PC-9 (cell line): ENCODE measurements around the gene P3H4.

Experiments used
- EZH2 ChIP-seq: fragments of 200-600 bp; sonication (generic); IDR thresholded peaks from 2 replicates; pipeline ENCODE4 v1.8.0; 2017; ENCODE audit warnings: antibody characterized with exemption, low read depth
- TF ChIP-seq, protein P1 (sequence below): fragments of 200-600 bp; sonication (generic); conservative IDR thresholded peaks from 2 replicates; pipeline ENCODE4 v1.6.1; 2017; ENCODE audit warnings: mixed run types, antibody characterized with exemption, mild to moderate bottlenecking, moderate library complexity

DNA sequence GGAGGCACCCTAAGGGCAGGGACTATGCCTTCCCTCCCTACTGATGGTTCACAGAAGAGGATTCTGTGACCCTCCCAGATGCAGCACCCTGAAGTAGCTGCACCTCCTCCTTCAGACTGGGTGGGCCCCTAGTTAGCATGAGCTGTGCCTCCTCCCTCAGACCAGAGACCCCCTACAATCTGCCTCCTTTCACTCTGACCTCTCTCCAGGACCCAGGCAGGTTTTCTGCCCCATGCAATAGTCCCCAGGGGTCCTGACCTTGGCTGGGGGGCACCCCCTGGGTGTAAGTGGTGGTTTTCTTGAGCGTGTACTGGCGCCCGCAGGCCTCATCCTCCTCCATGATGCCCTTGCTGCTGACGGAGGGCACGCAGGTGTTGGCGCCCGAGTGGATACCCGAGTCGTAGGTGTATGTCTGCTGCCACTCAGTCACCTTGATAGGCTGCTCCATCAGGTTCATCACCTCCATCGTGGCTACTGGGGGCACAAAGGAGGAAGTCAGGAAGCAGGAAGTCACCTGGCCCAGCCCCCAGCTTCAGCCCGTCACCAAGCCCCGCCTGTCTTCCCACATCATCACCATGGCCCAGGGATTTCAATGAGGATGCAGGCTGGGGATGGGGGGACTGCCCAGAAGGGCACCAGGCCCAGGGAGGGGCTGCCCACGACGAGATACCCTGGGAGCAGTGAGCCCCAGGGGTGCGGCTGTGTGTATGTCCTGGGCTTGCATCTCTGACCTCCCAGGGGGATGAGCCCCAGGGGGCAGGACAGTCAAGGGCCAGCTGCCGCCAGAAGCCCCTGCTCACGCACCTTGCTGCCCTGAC lies 40.2 kb downstream of the P3H4 start:
- no peak for TF ChIP-seq EZH2
- TF ChIP-seq, protein P1, sequence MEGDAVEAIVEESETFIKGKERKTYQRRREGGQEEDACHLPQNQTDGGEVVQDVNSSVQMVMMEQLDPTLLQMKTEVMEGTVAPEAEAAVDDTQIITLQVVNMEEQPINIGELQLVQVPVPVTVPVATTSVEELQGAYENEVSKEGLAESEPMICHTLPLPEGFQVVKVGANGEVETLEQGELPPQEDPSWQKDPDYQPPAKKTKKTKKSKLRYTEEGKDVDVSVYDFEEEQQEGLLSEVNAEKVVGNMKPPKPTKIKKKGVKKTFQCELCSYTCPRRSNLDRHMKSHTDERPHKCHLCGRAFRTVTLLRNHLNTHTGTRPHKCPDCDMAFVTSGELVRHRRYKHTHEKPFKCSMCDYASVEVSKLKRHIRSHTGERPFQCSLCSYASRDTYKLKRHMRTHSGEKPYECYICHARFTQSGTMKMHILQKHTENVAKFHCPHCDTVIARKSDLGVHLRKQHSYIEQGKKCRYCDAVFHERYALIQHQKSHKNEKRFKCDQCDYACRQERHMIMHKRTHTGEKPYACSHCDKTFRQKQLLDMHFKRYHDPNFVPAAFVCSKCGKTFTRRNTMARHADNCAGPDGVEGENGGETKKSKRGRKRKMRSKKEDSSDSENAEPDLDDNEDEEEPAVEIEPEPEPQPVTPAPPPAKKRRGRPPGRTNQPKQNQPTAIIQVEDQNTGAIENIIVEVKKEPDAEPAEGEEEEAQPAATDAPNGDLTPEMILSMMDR, result no peak
